OCI-LY7 (cell line): Measurements from ENCODE around the gene FBXO47. TPM values are rescaled to one million over a fixed set of nuclear protein-coding genes. Genes with fewer than 3 reads are reported as not detected.

Experiments
- BruUV-seq: library from RNA; stranded (reverse); fragments of 400-500 nt; replicated peaks from 2 replicates; lab custom pipeline; 2021; lab: Mats Ljungman, UMichigan
- CTCF ChIA-PET: fragments of 300-600 bp; sonication (Branson Sonifier 250); formaldehyde crosslinking; loops from one replicate; lab custom pipeline; 2022; ENCODE audit warnings: antibody characterized with exemption; ENCODE audit not compliant: unreplicated experiment; lab: Charles Lee
- POLR2A ChIA-PET: fragments of 300-600 bp; sonication (Branson Sonifier 250); formaldehyde crosslinking; loops from one replicate; lab custom pipeline; 2022; ENCODE audit warnings: antibody characterized with exemption; lab: Charles Lee
- DNase-seq: peaks from one replicate; pipeline ENCODE4 v3.0.0-alpha.2; 2015; ENCODE audit warnings: low spot score
- H2AFZ ChIP-seq: fragments of 200-600 bp; sonication (generic), shearing (Covaris generic); 2 replicates; pipeline ENCODE4 v1.6.1; 2014; ENCODE audit warnings: mild to moderate bottlenecking, antibody characterized with exemption, low read length, moderate library complexity
- H3K27ac ChIP-seq: fragments of 200-600 bp; sonication (generic); 2 replicates; pipeline ENCODE4 v1.5.1; 2014; ENCODE audit warnings: mixed run types, low read depth, mild to moderate bottlenecking, moderate library complexity, low read length, inconsistent platforms; ENCODE audit not compliant: poor library complexity, severe bottlenecking
- H3K36me3 ChIP-seq: fragments of 200-600 bp; sonication (generic); 2 replicates; pipeline ENCODE4 v1.6.1; 2014; ENCODE audit warnings: mild to moderate bottlenecking, antibody characterized with exemption, low read length, moderate library complexity, mixed read lengths; ENCODE audit not compliant: insufficient read depth
- H3K4me1 ChIP-seq: fragments of 200-600 bp; sonication (generic); 2 replicates; pipeline ENCODE4 v1.5.1; 2014; ENCODE audit warnings: mild to moderate bottlenecking, low read length; ENCODE audit not compliant: insufficient read depth, poor library complexity, severe bottlenecking
- H3K4me2 ChIP-seq: fragments of 200-600 bp; sonication (generic); 2 replicates; pipeline ENCODE4 v1.6.1; 2014; ENCODE audit warnings: mild to moderate bottlenecking, low read length
- H3K4me3 ChIP-seq: fragments of 200-600 bp; sonication (generic); 2 replicates; pipeline ENCODE4 v1.5.1; 2014; ENCODE audit warnings: mild to moderate bottlenecking, low read depth, low read length; ENCODE audit not compliant: poor library complexity, severe bottlenecking
- H3K79me2 ChIP-seq: fragments of 200-600 bp; sonication (generic); 2 replicates; pipeline ENCODE4 v1.6.1; 2016; ENCODE audit warnings: low read depth, mild to moderate bottlenecking, low read length, moderate library complexity, mixed read lengths; ENCODE audit not compliant: insufficient read depth
- H3K9me2 ChIP-seq: fragments of 200-600 bp; sonication (generic); 2 replicates; pipeline ENCODE4 v1.6.1; 2016; ENCODE audit warnings: mild to moderate bottlenecking, low read length, mixed read lengths; ENCODE audit not compliant: insufficient read depth
- H3K9me3 ChIP-seq: fragments of 200-600 bp; sonication (generic); 2 replicates; pipeline ENCODE4 v1.6.1; 2014; ENCODE audit warnings: mild to moderate bottlenecking, mixed run types, low read length, mixed read lengths
- H4K20me1 ChIP-seq: fragments of 200-600 bp; sonication (generic); 2 replicates; pipeline ENCODE4 v1.6.1; 2014; ENCODE audit warnings: mild to moderate bottlenecking, antibody characterized with exemption, low read length, moderate library complexity, mixed read lengths; ENCODE audit not compliant: insufficient read depth
- EZH2phosphoT487 ChIP-seq: fragments of 200-600 bp; sonication (generic); IDR thresholded peaks from 2 replicates; pipeline ENCODE4 v1.6.1; 2018; ENCODE audit warnings: low read depth, borderline replicate concordance, mild to moderate bottlenecking, mixed run types, antibody characterized with exemption, low read length, moderate library complexity, mixed read lengths
- intact Hi-C: fragments of 100-400 bp; cut with micrococcal nuclease; formaldehyde crosslinking; loops from one replicate; pipeline ENCODE4 v1.10.0; 2022; ENCODE audit not compliant: unreplicated experiment
- total RNA-seq, 2 experiments: library from RNA; depleted of rRNA in 1 of 2; stranded (reverse); fragments of >200 nt in 1 of 2; shearing (Covaris generic) in 1 of 2; gene quantifications; 2 replicates each; pipeline ENCODE4 v1.2.3, GENCODE V29; 2014 to 2022
- TF ChIP-seq, protein P1 (sequence below): fragments of 200-600 bp; sonication (generic); conservative IDR thresholded peaks from 2 replicates; pipeline ENCODE4 v1.5.1; 2014; ENCODE audit warnings: mild to moderate bottlenecking, antibody characterized with exemption, low read length, moderate library complexity, mixed read lengths

FBXO47 gene
- total RNA-seq, 2 experiments from 2014 or later, result 0.13 TPM; not detected in 1

- ChIA-PET POLR2A (no interaction called here), CTCF (no interaction called here)
- Histone ChIP-seq H2AFZ (no peak overlapping the region), H3K27ac (no peak overlapping the region), H3K9me3 (no peaks in the 10 kb centered on the region), H3K4me2 (no peak overlapping the region), H3K36me3 (peaks cover 57% of the 10 kb centered on the region), H3K4me3 (no peak overlapping the region), H3K4me1 (peaks cover 27% of the 10 kb centered on the region), H3K9me2 (no peaks in the 10 kb centered on the region), H3K79me2 (no peaks in the 10 kb centered on the region), H4K20me1 (no peaks in the 10 kb centered on the region)
- BruUV-seq, result no TSS peak
- no peak for DNase-seq
- intact Hi-C loops, result no loop called here
- TF ChIP-seq, protein P1, sequence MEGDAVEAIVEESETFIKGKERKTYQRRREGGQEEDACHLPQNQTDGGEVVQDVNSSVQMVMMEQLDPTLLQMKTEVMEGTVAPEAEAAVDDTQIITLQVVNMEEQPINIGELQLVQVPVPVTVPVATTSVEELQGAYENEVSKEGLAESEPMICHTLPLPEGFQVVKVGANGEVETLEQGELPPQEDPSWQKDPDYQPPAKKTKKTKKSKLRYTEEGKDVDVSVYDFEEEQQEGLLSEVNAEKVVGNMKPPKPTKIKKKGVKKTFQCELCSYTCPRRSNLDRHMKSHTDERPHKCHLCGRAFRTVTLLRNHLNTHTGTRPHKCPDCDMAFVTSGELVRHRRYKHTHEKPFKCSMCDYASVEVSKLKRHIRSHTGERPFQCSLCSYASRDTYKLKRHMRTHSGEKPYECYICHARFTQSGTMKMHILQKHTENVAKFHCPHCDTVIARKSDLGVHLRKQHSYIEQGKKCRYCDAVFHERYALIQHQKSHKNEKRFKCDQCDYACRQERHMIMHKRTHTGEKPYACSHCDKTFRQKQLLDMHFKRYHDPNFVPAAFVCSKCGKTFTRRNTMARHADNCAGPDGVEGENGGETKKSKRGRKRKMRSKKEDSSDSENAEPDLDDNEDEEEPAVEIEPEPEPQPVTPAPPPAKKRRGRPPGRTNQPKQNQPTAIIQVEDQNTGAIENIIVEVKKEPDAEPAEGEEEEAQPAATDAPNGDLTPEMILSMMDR, result no peak
- no peak for TF ChIP-seq EZH2phosphoT487
These were observed 56.9 kb downstream of the FBXO47 start for GRCh38 chr17:38910325-38910724.

DNA sequence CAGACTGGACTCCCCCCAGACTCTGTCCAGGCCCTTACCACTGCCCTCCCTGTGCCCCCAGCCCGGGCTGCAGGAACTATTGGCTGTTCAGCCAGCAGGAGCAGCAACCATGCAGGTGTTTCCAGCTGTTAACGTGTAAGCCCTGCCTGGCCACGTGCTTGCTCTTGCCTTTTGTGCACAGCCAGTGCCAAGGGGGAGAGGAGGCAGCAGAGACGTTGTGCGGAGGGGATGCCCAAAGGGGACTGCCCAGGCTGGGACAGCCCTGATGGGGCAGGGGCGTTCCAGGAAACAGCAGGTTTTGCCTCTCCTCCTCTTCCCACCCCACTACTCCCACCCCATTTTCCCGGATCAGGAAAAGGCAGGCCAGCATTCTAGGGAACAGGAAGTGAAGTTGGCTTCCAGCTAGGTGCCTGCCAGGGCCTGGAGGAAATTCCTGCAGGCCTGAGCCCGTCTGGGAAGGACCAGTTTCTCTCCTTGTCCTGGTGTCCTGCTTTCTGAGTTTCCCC, 58.5 kb downstream of the FBXO47 start:
- POLR2A ChIA-PET, result no interaction called here
- peaks cover 59% of the 10 kb centered on the region for H3K36me3 ChIP-seq

More for the DNA sequence above, 58.5 kb downstream of the FBXO47 start:
- Histone ChIP-seq H3K4me2 (peak overlapping the region; percentile 18; the same call in 1 of the 2 replicates), H3K4me3 (no peak overlapping the region), H3K9me3 (no peaks in the 10 kb centered on the region), H3K4me1 (peaks cover 27% of the 10 kb centered on the region), H4K20me1 (no peaks in the 10 kb centered on the region), H3K79me2 (peaks cover 7% of the 10 kb centered on the region; the same call in 1 of the 2 replicates), H2AFZ (no peak overlapping the region), H3K9me2 (no peaks in the 10 kb centered on the region), H3K27ac (peak overlapping the region; percentile 14)
- intact Hi-C loops, result loop anchor here (2.0 kb wide), 1 partner anchor 38 kb away; the partner anchor contains the start of gene LASP1
- TF ChIP-seq, protein P1, result no peak
- TF ChIP-seq EZH2phosphoT487, result no peak
- DNase-seq, result peak; percentile 56
- BruUV-seq, result no TSS peak
- CTCF ChIA-PET, result no interaction called here
